PC-9 (cell line): ENCODE results near the gene MRPL57. TPM values are rescaled to one million over a fixed set of nuclear protein-coding genes. Genes with fewer than 3 reads are reported as not detected.
"Not testable (repeated sequence)": the region's sequence is repeated elsewhere in the genome, so short reads cannot be mapped to it uniquely, and the experiment has no call there.

ENCODE experiments used
- BruUV-seq: library from RNA; stranded (reverse); fragments of 400-500 nt; replicated peaks from 2 replicates; lab custom pipeline; 2021; lab: Mats Ljungman, UMichigan
- CTCF ChIA-PET: fragments of 300-600 bp; sonication (Branson Sonifier 250); formaldehyde crosslinking; loops from one replicate; lab custom pipeline; 2022; ENCODE audit warnings: antibody characterized with exemption; lab: Charles Lee
- POLR2A ChIA-PET: fragments of 300-600 bp; sonication (Branson Sonifier 250); formaldehyde crosslinking; loops from one replicate; lab custom pipeline; 2022; ENCODE audit warnings: antibody characterized with exemption; ENCODE audit not compliant: unreplicated experiment; lab: Charles Lee
- DNase-seq, 2 experiments: peaks; one replicate each; pipeline versions ENCODE4 v3.0.0 to v3.0.0-alpha.2; 2015 to 2022; ENCODE audit warnings: mixed read lengths in 1 of 2
- H2AFZ ChIP-seq: fragments of 200-600 bp; sonication (generic); 2 replicates; pipeline ENCODE4 v1.8.1; 2017; ENCODE audit warnings: antibody characterized with exemption
- H3F3A ChIP-seq: fragments of 200-600 bp; sonication (generic); 2 replicates; pipeline ENCODE4 v1.8.1; 2017; ENCODE audit warnings: antibody characterized with exemption, mild to moderate bottlenecking, low read depth; ENCODE audit not compliant: insufficient read depth
- H3K27ac ChIP-seq: fragments of 200-600 bp; sonication (generic); 2 replicates; pipeline ENCODE4 v1.6.1; 2016; ENCODE audit warnings: mixed run types
- H3K27me3 ChIP-seq: fragments of 200-600 bp; sonication (generic); 2 replicates; pipeline ENCODE4 v1.6.1; 2016; ENCODE audit warnings: low read depth, mixed run types; ENCODE audit not compliant: insufficient read depth
- H3K36me3 ChIP-seq: fragments of 200-600 bp; sonication (generic); 2 replicates; pipeline ENCODE4 v1.6.1; 2016; ENCODE audit warnings: low read depth, mixed run types
- H3K4me1 ChIP-seq: fragments of 200-600 bp; sonication (generic); replicated peaks from 2 replicates; pipeline ENCODE4 v1.6.1; 2016; ENCODE audit warnings: mixed run types; ENCODE audit not compliant: insufficient read depth
- H3K4me2 ChIP-seq: fragments of 200-600 bp; sonication (generic); 2 replicates; pipeline ENCODE4 v1.6.1; 2017; ENCODE audit warnings: mixed run types
- H3K4me3 ChIP-seq: fragments of 200-600 bp; sonication (generic); 2 replicates; pipeline ENCODE4 v1.6.1; 2016; ENCODE audit warnings: mixed run types
- H3K79me2 ChIP-seq: fragments of 200-600 bp; sonication (generic); 2 replicates; pipeline ENCODE4 v1.6.1; 2017; ENCODE audit warnings: low read depth, mixed run types
- H3K9me2 ChIP-seq: fragments of 200-600 bp; sonication (generic); 2 replicates; pipeline ENCODE4 v1.8.1; 2017; ENCODE audit warnings: mild to moderate bottlenecking; ENCODE audit not compliant: insufficient read depth
- H3K9me3 ChIP-seq: fragments of 200-600 bp; sonication (generic); 2 replicates; pipeline ENCODE4 v1.8.1; 2016; ENCODE audit warnings: low read depth; ENCODE audit not compliant: insufficient read depth
- H4K20me1 ChIP-seq: fragments of 200-600 bp; sonication (generic); 2 replicates; pipeline ENCODE4 v1.8.1; 2017; ENCODE audit not compliant: insufficient read depth
- EZH2 ChIP-seq: fragments of 200-600 bp; sonication (generic); IDR thresholded peaks from 2 replicates; pipeline ENCODE4 v1.8.0; 2017; ENCODE audit warnings: antibody characterized with exemption, low read depth
- intact Hi-C: fragments of 100-400 bp; cut with micrococcal nuclease; formaldehyde crosslinking; loops from one replicate; pipeline ENCODE4 v1.10.0; 2022; ENCODE audit not compliant: unreplicated experiment
- total RNA-seq: library from RNA; stranded (reverse); gene quantifications from 2 replicates; pipeline ENCODE4 v1.2.3, GENCODE V29; 2021
- TF ChIP-seq, protein P1 (sequence below): fragments of 200-600 bp; sonication (generic); conservative IDR thresholded peaks from 2 replicates; pipeline ENCODE4 v1.6.1; 2017; ENCODE audit warnings: mixed run types, antibody characterized with exemption, mild to moderate bottlenecking, moderate library complexity

The MRPL57 gene
- total RNA-seq, 1 experiment from 2014 or later, result 11.0 TPM

DNA sequence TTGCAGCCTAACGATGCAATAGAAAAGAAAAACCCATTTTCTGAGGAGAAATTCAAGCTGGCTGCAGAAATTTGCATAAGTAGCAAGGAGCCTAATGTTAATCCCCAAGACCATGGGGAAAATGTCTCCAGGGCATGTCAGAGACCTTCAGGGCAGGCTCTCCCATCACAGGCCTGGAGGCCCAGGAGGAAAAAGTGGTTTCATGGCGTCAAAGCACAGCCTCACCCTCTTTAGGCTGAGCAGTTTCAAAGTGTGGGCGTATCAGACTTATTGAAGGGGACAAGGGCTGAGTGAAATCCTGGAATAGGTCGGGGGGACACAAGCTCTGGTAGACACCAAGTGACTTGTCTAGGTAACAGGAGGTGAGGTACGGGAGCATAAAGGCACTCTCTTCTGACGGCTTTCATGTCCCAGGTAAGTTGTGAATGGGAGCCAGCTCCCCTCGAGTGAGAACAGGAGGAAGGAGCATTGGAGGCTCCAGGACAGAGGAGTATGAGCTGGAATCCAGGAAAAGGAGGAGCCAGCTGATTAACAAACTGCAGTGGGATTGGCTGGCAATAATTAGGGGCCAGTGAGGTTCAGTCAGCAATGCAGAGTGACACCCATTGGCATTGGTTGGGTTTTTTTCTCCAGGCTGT lies 35.8 kb downstream of the MRPL57 start:
- Histone ChIP-seq H3K27me3 (peaks cover 50% of the 10 kb centered on the region), H3K4me1 (no peaks in the 10 kb centered on the region), H3K36me3 (no peaks in the 10 kb centered on the region), H3K9me3 (no peaks in the 10 kb centered on the region; the same call in 1 of the 2 replicates), H3F3A (no peaks in the 10 kb centered on the region), H2AFZ (no peak overlapping the region), H3K4me2 (no peak overlapping the region), H4K20me1 (no peaks in the 10 kb centered on the region), H3K4me3 (no peak overlapping the region), H3K9me2 (no peaks in the 10 kb centered on the region), H3K79me2 (no peaks in the 10 kb centered on the region), H3K27ac (no peak overlapping the region)
- BruUV-seq, result no TSS peak
- TF ChIP-seq EZH2, result no peak
- TF ChIP-seq, protein P1, sequence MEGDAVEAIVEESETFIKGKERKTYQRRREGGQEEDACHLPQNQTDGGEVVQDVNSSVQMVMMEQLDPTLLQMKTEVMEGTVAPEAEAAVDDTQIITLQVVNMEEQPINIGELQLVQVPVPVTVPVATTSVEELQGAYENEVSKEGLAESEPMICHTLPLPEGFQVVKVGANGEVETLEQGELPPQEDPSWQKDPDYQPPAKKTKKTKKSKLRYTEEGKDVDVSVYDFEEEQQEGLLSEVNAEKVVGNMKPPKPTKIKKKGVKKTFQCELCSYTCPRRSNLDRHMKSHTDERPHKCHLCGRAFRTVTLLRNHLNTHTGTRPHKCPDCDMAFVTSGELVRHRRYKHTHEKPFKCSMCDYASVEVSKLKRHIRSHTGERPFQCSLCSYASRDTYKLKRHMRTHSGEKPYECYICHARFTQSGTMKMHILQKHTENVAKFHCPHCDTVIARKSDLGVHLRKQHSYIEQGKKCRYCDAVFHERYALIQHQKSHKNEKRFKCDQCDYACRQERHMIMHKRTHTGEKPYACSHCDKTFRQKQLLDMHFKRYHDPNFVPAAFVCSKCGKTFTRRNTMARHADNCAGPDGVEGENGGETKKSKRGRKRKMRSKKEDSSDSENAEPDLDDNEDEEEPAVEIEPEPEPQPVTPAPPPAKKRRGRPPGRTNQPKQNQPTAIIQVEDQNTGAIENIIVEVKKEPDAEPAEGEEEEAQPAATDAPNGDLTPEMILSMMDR, result no peak
- intact Hi-C loops, result no loop called here
- POLR2A ChIA-PET, result no interaction called here
- CTCF ChIA-PET, result no interaction called here
- no peak for DNase-seq

- H3F3A ChIP-seq, H4K20me1 ChIP-seq, CTCF ChIA-PET, DNase-seq, intact Hi-C loops, H3K36me3 ChIP-seq, BruUV-seq, H3K27ac ChIP-seq, H3K4me1 ChIP-seq, H3K9me2 ChIP-seq, H3K4me2 ChIP-seq, H3K4me3 ChIP-seq, H3K79me2 ChIP-seq, H3K9me3 ChIP-seq, POLR2A ChIA-PET, H2AFZ ChIP-seq: not testable (repeated sequence)
- peaks cover 36% of the 10 kb centered on the region for H3K27me3 ChIP-seq
Observed at GRCh38 chr13:21215419-21215818, 39.0 kb downstream of the MRPL57 start.

DNA sequence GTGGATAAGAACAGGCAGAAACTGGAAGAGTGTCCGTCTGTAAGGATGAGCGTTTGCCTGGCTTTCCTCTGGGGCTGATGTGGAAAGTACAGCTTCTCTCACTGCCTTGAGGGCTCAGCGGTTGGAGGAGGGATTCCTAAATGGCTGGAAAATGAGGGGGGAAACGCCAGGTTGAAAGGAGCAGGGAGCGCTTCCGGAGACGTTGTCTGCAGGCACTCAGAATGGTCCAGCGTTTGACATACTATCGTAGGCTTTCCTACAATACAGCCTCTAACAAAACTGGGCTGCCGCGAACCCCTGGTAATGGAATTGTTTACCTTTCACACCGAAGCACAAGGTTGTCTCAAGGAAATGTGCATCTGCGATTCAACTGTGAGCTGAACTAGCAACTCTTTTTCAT lies 39.9 kb downstream of the MRPL57 start:
- no peaks in the 10 kb centered on the region for H3K79me2 ChIP-seq
- intact Hi-C loops, result no loop called here
- H3F3A ChIP-seq, result no peaks in the 10 kb centered on the region
- BruUV-seq, result no TSS peak
- H3K4me2 ChIP-seq, result no peak overlapping the region
- no peaks in the 10 kb centered on the region for H3K36me3 ChIP-seq
- DNase-seq, result no peak
- no peak overlapping the region for H3K4me3 ChIP-seq
- TF ChIP-seq, protein P1, result no peak
- no peak for TF ChIP-seq EZH2
- ChIA-PET CTCF (no interaction called here), POLR2A (no interaction called here)
- peaks cover 42% of the 10 kb centered on the region for H3K27me3 ChIP-seq
- H3K27ac ChIP-seq, result no peak overlapping the region
- H3K9me2 ChIP-seq, result no peaks in the 10 kb centered on the region
- H2AFZ ChIP-seq, result no peak overlapping the region
- H3K4me1 ChIP-seq, result no peaks in the 10 kb centered on the region
- no peaks in the 10 kb centered on the region for H4K20me1 ChIP-seq
- H3K9me3 ChIP-seq, result no peaks in the 10 kb centered on the region; the same call in none of the 2 replicates
